ENCODE measurements around the gene CCDC88C. TPM values are rescaled to one million over a fixed set of nuclear protein-coding genes. Genes with fewer than 3 reads are reported as not detected.

CCDC88C gene
- total and polyA plus RNA-seq, 2 experiments from 2014 or later = 23.6 to 60.7 TPM

DNA sequence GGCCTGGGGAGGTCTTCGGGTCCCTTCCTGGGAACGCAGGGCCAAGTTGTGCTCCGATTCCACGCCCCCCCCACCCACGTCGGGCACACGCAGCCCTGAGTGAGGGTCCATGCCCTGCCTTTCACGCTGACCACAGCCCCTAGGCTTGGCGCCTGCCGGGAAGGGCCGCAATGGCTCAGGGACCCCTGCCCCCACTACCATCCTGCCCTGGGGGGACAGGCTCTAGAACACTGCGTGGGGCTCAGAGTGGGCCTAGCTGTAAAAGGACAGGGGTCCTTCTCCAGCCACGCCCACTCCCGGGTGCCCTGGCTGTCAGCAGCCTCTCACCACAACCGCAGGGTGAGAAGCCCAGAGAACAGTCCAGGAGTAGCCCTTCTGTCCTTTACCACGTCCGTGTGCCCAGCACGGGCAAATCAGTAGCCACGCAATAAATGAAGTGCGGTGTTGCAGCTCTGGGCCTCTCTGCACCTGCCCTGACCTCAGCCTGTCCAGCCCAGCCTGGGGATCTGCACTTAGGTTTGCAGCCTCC lies 163.8 kb downstream of the CCDC88C start:
- Histone ChIP-seq H3K4me3 (peak overlapping the region; percentile 80), H4K20me1 (replicated peaks; ENCODE audit: insufficient read depth) (no peaks in the 10 kb centered on the region), H3K79me2 (replicated peaks; ENCODE audit: insufficient read depth) (no peaks in the 10 kb centered on the region), H2AFZ (peak overlapping the region; percentile 97), H3K27me3 (ENCODE audit: insufficient read depth) (peaks cover 27% of the 10 kb centered on the region), H3K27ac (ENCODE audit: low read depth) (no peak overlapping the region), H3F3A (replicated peaks; ENCODE audit: low read depth) (0 out of 2 replicates have a peak, but pooled peaks cover 5% of the 10 kb centered on the region), H3K36me3 (ENCODE audit: insufficient read depth) (no peaks in the 10 kb centered on the region), H3K9me2 (ENCODE audit: insufficient read depth) (no peaks in the 10 kb centered on the region), H3K4me1 (ENCODE audit: insufficient read depth) (peaks cover 12% of the 10 kb centered on the region), H3K4me2 (peak overlapping the region; percentile 86)
- peak overlapping the region; percentile 75 for H3K4me3 Mint-ChIP-seq
- H3K4me1 Mint-ChIP-seq = peaks cover 24% of the 10 kb centered on the region
- H3K36me3 Mint-ChIP-seq (ENCODE audit: low read depth) = no peaks in the 10 kb centered on the region
- H3K27me3 Mint-ChIP-seq (ENCODE audit: insufficient read depth, low read depth, poor library complexity) = peaks cover 26% of the 10 kb centered on the region
- no peaks in the 10 kb centered on the region for H3K9me3 Mint-ChIP-seq
- H3K27ac Mint-ChIP-seq = no peak overlapping the region
- DNase-seq (ENCODE audit: low spot score) (no peak), ATAC-seq (peak; percentile 19)
- TF ChIP-seq ZNF331 (CRISPR knock-in tag; IDR thresholded peaks at IDR 0.05; ENCODE audit: low read depth) (no peak), CREB1 (CRISPR knock-in tag; IDR thresholded peaks at IDR 0.05; ENCODE audit: low read depth) (no peak), STAT1 (IDR thresholded peaks at IDR 0.05; ENCODE audit: unreplicated experiment) (no peak), CTCF (conservative IDR thresholded peaks at IDR 0.05; ENCODE audit: low read depth in 2 of 2) (no peak), EZH2phosphoT487 (IDR thresholded peaks at IDR 0.05; ENCODE audit: unreplicated experiment) (no peak), POLR2AphosphoS5 (IDR thresholded peaks at IDR 0.05; ENCODE audit: low read depth) (no peak), REST (IDR thresholded peaks at IDR 0.05; ENCODE audit: unreplicated experiment) (no peak), ZNF114 (CRISPR knock-in tag; IDR thresholded peaks at IDR 0.05) (no peak), EZH2 (IDR thresholded peaks at IDR 0.05; ENCODE audit: low read depth, unreplicated experiment) (no peak), NANOG (IDR thresholded peaks at IDR 0.05; ENCODE audit: borderline replicate concordance) (no peak), JUNB (IDR thresholded peaks at IDR 0.05; ENCODE audit: unreplicated experiment) (no peak)
- TF ChIP-seq, protein P1, sequence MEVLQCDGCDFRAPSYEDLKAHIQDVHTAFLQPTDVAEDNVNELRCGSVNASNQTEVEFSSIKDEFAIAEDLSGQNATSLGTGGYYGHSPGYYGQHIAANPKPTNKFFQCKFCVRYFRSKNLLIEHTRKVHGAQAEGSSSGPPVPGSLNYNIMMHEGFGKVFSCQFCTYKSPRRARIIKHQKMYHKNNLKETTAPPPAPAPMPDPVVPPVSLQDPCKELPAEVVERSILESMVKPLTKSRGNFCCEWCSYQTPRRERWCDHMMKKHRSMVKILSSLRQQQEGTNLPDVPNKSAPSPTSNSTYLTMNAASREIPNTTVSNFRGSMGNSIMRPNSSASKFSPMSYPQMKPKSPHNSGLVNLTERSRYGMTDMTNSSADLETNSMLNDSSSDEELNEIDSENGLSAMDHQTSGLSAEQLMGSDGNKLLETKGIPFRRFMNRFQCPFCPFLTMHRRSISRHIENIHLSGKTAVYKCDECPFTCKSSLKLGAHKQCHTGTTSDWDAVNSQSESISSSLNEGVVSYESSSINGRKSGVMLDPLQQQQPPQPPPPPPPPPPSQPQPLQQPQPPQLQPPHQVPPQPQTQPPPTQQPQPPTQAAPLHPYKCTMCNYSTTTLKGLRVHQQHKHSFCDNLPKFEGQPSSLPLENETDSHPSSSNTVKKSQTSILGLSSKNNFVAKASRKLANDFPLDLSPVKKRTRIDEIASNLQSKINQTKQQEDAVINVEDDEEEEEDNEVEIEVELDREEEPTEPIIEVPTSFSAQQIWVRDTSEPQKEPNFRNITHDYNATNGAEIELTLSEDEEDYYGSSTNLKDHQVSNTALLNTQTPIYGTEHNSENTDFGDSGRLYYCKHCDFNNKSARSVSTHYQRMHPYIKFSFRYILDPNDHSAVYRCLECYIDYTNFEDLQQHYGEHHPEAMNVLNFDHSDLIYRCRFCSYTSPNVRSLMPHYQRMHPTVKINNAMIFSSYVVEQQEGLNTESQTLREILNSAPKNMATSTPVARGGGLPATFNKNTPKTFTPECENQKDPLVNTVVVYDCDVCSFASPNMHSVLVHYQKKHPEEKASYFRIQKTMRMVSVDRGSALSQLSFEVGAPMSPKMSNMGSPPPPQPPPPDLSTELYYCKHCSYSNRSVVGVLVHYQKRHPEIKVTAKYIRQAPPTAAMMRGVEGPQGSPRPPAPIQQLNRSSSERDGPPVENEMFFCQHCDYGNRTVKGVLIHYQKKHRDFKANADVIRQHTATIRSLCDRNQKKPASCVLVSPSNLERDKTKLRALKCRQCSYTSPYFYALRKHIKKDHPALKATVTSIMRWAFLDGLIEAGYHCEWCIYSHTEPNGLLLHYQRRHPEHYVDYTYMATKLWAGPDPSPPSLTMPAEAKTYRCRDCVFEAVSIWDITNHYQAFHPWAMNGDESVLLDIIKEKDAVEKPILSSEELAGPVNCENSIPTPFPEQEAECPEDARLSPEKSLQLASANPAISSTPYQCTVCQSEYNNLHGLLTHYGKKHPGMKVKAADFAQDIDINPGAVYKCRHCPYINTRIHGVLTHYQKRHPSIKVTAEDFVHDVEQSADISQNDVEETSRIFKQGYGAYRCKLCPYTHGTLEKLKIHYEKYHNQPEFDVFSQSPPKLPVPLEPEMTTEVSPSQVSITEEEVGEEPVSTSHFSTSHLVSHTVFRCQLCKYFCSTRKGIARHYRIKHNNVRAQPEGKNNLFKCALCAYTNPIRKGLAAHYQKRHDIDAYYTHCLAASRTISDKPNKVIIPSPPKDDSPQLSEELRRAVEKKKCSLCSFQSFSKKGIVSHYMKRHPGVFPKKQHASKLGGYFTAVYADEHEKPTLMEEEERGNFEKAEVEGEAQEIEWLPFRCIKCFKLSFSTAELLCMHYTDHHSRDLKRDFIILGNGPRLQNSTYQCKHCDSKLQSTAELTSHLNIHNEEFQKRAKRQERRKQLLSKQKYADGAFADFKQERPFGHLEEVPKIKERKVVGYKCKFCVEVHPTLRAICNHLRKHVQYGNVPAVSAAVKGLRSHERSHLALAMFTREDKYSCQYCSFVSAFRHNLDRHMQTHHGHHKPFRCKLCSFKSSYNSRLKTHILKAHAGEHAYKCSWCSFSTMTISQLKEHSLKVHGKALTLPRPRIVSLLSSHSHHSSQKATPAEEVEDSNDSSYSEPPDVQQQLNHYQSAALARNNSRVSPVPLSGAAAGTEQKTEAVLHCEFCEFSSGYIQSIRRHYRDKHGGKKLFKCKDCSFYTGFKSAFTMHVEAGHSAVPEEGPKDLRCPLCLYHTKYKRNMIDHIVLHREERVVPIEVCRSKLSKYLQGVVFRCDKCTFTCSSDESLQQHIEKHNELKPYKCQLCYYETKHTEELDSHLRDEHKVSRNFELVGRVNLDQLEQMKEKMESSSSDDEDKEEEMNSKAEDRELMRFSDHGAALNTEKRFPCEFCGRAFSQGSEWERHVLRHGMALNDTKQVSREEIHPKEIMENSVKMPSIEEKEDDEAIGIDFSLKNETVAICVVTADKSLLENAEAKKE (CRISPR knock-in tag; IDR thresholded peaks at IDR 0.05) = no peak
- TF ChIP-seq, protein P2, sequence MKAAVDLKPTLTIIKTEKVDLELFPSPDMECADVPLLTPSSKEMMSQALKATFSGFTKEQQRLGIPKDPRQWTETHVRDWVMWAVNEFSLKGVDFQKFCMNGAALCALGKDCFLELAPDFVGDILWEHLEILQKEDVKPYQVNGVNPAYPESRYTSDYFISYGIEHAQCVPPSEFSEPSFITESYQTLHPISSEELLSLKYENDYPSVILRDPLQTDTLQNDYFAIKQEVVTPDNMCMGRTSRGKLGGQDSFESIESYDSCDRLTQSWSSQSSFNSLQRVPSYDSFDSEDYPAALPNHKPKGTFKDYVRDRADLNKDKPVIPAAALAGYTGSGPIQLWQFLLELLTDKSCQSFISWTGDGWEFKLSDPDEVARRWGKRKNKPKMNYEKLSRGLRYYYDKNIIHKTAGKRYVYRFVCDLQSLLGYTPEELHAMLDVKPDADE (IDR thresholded peaks at IDR 0.05) = no peak
